GM19328 (cell line): ENCODE data around the gene PDE8A.

ENCODE experiments used
- ATAC-seq: cut with Tn5 transposase; IDR thresholded peaks from one replicate; pipeline ENCODE4 v1.9.1; 2021; ENCODE audit warnings: mild to moderate bottlenecking, moderate library complexity; ENCODE audit not compliant: unreplicated experiment

PDE8A gene

DNA sequence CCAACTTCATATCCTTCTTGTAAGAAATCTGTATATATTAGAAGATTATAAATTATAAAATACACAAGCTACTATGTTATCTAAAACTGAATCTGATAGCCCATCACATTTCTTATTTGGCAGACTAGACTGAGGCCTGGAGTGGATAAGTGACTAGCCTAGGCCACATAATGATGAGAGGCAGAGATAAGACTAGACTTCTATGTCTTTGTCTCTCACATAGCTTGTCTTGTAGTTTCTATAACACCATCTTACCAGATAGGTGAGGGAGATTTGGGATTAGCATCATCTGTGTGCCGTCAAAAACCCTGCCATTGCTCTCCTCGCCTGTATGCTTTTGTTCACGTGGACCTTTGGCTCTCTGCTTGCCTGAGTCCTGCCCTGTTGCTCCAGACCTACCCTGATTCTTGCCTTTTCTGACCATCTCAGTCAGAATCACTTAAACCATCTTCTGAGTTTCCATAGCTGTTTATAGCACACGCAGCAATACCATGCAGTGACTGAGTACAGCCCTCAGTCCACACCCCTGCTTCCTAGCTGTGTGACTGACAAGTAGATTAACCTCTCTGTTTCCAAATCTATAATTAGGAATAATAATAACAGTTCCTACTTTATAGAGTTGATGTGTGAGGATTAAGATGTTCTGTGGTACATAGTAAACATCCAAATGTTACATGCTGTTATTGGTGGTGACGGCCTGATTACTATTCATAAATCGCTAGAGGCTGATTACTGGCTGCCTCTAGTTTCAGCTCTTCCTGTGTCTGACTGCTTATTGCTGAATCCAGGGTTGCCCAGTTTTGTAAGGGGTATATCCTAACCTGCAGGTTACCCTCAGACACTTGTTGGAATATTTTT, 49.7 kb downstream of the PDE8A start:
- ATAC-seq, result no peak

GRCh38 chr15:85031944-85032558, 50.4 kb downstream of the PDE8A start:
- ATAC-seq, result no peak

DNA sequence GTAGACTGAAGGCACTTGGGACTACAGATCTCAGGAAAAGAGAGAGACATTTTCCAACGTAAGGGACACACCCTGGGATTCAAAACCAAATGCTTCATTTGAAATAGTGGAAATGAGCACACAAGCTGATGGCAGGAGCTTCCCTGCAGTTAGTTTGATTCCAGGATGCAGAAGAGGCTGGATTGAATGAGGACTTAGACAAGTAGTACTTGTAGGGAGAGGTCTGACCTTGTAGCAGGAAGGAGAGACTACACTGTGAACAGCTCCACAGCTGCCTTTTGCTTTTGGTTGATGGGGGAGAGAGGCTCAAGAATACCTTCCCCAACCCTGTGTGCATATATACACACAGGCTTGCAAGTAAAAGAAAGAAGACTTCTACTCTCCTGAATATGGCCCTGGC, 51.5 kb downstream of the PDE8A start:
- no peak for ATAC-seq

- no peak for ATAC-seq
Measured at GRCh38 chr15:85034276-85034675, 52.6 kb downstream of the PDE8A start.

DNA sequence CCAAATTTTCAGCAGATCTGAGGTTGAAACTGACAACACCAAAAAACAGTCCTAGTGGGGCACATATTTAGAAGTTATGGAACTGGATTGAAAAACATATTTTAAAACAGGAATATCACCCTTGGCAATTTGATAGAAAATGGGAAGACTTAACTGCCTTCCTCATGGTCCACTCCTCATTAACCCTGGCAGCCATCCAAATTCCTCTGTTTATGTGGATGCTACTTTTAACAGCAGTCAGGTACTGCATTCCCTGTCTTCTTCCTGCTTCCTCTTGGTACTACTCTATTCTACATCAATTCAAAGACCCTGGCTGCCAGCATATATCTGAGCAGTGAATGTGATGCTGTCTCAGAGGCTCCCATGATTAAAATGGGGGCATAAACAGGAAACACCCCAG, 54.3 kb downstream of the PDE8A start:
- no peak for ATAC-seq

DNA sequence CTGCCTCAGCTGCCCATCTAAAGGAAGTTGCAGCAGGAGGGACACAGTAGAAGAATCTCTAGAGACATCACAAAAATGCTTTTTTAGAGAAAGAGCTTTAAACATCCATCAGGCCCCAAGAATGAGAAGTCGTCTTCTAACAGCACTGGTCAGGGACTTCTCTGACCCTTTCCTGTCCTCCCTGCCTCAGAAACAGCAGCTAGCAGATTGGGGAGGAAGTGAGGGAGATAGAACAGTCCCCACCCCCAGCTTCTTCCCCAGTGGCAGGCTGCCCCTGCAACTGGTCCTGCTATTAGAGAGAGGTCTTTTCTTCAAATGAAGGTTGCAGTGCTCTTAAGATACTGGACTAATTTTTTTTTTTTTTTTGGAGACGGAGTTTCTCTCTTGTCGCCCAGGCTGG, 55.1 kb downstream of the PDE8A start:
- no peak for ATAC-seq

DNA sequence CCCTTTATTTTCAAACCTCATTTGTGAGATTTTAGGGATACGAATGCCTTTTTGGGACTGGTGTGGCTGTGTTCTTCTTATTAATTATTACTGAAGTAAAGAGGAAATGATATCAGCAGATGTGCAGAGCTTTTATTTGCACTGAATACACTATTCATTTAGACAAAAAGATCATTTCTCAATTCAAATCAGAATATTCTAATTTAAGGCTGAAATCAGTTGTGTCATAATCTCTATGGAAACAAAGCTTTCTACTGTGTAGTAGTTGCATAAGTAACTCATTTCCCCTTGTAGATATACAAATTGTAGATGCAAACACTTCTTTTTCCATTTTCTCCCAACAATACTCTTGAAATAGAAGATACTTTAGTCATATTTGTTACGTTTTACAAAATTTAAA, 56.0 kb downstream of the PDE8A start:
- ATAC-seq, result no peak

- no peak for ATAC-seq
Measured at GRCh38 chr15:85041230-85041629, 59.6 kb downstream of the PDE8A start.

GRCh38 chr15:85044251-85044853, 62.7 kb downstream of the PDE8A start:
- ATAC-seq, result no peak

GRCh38 chr15:85044894-85045293, 63.2 kb downstream of the PDE8A start:
- ATAC-seq, result no peak

DNA sequence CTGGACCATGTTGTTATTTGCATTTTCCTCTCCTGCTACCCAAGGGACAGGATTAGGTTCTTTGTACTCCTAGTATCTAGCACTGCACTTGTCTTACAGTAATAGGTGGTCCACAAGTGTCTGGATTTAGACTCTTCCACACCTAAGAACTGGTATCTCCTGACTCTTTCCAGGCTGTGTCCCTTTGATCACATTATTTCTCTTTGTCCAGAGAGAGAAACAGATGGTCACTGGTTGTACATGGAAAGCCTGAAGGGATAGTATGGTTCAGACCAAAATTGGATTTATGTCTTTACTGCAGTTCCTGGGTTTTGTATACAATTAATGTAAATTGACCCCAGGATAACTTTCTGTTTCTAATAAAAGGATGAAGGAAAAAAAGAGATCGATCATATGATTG, 64.0 kb downstream of the PDE8A start:
- ATAC-seq, result no peak

GRCh38 chr15:85047271-85047948, 65.8 kb downstream of the PDE8A start:
- ATAC-seq, result no peak

GRCh38 chr15:85048430-85048829, 66.8 kb downstream of the PDE8A start:
- ATAC-seq, result no peak

DNA sequence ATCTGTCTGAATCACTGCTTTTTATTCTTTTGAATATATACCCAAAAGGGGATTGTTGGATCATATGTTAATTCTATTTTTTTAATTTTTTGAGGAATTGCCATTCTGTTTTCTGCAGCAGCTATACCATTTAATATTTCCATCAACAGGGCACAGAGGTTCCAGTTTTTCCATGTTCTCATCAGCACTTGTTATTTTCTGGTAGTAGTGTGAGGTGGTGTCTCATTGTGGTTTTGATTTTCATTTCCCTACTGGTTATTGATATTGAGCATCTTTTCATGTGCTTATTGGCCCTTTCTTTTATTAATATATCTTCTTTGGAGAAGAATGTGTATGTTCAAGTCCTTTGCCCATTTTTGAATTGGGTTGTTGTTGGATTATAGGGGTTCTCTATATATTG, 68.1 kb downstream of the PDE8A start:
- ATAC-seq, result no peak

DNA sequence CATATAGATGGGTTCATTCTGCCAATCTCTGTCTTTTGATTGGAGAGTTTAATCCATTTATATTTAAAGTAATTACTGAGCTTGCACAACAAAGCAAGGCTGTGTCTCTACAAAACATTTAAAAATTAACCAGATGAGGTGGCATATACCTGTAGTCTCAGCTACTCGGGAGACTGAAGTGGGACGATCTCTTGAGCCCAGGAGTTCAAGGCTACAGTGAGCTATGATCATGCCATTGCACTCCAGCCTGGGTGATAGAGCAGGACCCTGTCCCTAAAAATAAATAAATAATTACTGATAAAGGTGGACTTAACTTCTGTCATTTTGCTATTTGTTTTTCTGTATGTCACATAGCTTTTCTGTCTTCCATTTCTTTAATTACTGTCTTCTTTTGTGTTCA, 78.1 kb downstream of the PDE8A start:
- no peak for ATAC-seq

DNA sequence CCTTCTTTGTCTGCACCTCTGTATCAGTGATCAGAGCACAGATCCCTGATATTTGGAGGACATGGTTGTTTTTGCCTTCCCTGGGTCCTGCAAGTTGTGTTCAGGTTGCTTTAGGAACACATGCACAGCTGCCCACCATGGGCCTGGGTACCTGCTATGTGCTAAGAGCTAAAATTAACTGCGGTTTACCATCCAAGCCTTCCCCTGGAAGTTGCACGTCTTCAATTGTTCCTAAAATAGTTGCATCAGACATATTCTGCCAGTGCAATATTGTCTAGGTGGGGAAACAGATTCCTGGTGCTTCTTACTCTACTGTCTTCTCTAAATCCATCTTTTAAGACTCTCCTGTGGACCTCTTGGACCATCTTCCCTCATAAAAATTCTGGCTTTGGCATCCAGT, 80.9 kb downstream of the PDE8A start:
- ATAC-seq, result no peak

DNA sequence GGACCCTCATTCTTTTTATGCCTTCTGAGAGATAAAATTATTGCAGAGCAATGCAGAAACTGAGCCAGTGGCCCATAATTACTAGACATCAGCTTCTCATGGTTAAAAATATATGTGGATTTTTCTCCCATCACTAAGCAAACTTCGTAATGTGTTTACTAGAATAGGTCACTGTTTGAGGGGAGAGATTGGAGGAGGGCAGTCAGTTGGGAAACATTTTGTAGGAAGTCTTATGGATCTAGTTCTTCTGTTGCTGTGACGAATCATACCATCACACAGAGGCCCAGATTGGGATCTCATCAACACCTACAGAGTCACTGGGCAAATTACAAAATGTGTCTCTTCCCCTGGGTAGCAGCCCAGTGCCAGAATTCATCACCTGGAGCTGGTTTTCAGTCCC, 81.4 kb downstream of the PDE8A start:
- no peak for ATAC-seq

DNA sequence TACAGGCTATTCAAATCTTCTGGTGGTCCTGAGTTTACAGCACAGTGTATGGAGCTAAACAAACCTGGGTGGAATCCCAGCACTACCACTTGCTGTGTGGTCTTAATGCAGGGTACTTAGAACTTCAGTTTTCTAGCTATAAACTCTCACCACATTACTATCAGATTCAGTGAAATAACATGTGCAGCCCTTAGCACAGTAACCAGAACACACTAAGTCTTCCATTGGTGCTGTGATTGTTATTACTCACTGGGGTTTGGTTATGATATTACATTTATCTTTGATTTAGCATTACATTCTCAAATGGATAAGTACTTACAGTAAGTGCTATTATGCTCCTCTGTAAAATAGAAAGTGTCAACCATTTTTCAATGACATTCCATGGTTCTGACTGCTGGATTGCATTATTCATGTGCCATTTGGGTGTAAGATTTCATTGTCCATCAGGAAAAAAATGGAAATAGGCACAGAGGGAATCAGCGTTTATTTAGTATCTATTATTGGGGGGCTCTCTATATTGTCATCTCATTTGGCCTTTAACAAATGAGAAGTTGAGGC, 81.9 kb downstream of the PDE8A start:
- no peak for ATAC-seq

DNA sequence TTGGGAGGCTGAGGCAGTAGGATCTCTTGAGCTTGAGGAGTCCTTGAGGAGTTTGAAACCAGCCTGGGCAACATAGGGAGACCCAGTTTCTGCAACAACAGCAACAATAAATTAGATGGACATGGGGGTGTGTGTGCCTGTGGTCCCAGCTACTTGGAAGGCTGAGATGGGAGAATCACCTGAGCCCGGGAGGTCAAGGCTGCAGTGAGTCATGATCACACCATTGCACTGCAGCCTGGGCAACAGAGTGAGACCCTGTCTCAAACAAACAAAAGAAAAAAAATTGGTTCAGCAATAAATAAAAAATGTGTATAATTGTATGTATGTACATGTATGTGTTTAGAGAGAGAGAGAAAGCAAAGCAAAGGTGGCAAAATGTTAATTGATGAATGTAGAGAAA, 83.1 kb downstream of the PDE8A start:
- ATAC-seq, result no peak

- ATAC-seq, result no peak
Measured at GRCh38 chr15:85071061-85071460, 89.4 kb downstream of the PDE8A start.

- ATAC-seq, result no peak
Measured at GRCh38 chr15:85071504-85071903, 89.8 kb downstream of the PDE8A start.
